Ishikawa (cell line): ENCODE measurements around the gene EEFSEC.

Experiments
- CEBPB ChIP-seq: IDR thresholded peaks from 2 replicates; pipeline ENCODE4 v1.6.1; 2012
- CREB1 ChIP-seq: IDR thresholded peaks from 2 replicates; pipeline ENCODE4 v1.6.1; 2012; ENCODE audit warnings: low read depth
- EGR1 ChIP-seq: IDR thresholded peaks from 2 replicates; pipeline ENCODE4 v1.6.1; 2012
- EP300 ChIP-seq: IDR thresholded peaks from 2 replicates; pipeline ENCODE4 v1.6.1; 2012; ENCODE audit warnings: borderline replicate concordance
- FOXM1 ChIP-seq: IDR thresholded peaks from 2 replicates; pipeline ENCODE4 v1.6.1; 2012; ENCODE audit warnings: low read depth, borderline replicate concordance
- MAX ChIP-seq: IDR thresholded peaks from 2 replicates; pipeline ENCODE4 v1.6.1; 2012
- NFIC ChIP-seq: IDR thresholded peaks from 2 replicates; pipeline ENCODE4 v1.6.1; 2012
- RAD21 ChIP-seq: IDR thresholded peaks from 2 replicates; pipeline ENCODE4 v1.6.1; 2012; ENCODE audit warnings: low read depth
- TAF1 ChIP-seq: IDR thresholded peaks from 2 replicates; pipeline ENCODE4 v1.6.1; 2012; ENCODE audit warnings: low read depth, mild to moderate bottlenecking
- TCF12 ChIP-seq: IDR thresholded peaks from 2 replicates; pipeline ENCODE4 v1.6.1; 2012; ENCODE audit warnings: low read depth
- TEAD4 ChIP-seq: IDR thresholded peaks from 2 replicates; pipeline ENCODE4 v1.6.1; 2012
- USF1 ChIP-seq: IDR thresholded peaks from 2 replicates; pipeline ENCODE4 v1.6.1; 2012
- YY1 ChIP-seq: IDR thresholded peaks from 2 replicates; pipeline ENCODE4 v1.6.1; 2012; ENCODE audit warnings: low read depth
- ZBTB7A ChIP-seq: IDR thresholded peaks from 2 replicates; pipeline ENCODE4 v1.6.1; 2012; ENCODE audit warnings: low read depth
- TF ChIP-seq, protein P1 (sequence below): IDR thresholded peaks from 2 replicates; pipeline ENCODE4 v1.6.1; 2012; ENCODE audit warnings: low read depth, mild to moderate bottlenecking

EEFSEC gene

DNA sequence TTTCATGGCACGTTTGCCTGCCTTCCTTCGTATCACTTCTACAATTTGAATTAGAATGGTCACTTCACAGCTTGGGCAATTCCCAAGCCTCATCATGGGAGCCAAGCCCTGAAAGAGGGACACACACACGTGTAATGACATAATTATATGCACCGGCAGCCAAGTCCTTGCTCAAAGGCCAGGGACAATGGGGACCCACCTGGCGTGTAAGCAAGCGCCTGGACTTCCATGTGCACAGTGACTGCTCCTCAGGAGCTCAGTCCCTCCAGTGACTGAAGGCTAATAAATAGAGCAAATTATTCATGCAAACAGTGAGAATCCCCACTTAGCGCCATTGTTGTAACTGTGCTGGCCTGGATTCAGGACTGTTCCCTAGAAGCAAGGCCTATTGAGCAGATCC, 198.3 kb downstream of the EEFSEC start:
- TF ChIP-seq TAF1: no peak
- no peak for TF ChIP-seq EGR1
- TF ChIP-seq ZBTB7A: no peak
- TF ChIP-seq CREB1: no peak
- TF ChIP-seq NFIC: no peak
- no peak for TF ChIP-seq YY1
- no peak for TF ChIP-seq USF1
- no peak for TF ChIP-seq FOXM1
- TF ChIP-seq, protein P1, sequence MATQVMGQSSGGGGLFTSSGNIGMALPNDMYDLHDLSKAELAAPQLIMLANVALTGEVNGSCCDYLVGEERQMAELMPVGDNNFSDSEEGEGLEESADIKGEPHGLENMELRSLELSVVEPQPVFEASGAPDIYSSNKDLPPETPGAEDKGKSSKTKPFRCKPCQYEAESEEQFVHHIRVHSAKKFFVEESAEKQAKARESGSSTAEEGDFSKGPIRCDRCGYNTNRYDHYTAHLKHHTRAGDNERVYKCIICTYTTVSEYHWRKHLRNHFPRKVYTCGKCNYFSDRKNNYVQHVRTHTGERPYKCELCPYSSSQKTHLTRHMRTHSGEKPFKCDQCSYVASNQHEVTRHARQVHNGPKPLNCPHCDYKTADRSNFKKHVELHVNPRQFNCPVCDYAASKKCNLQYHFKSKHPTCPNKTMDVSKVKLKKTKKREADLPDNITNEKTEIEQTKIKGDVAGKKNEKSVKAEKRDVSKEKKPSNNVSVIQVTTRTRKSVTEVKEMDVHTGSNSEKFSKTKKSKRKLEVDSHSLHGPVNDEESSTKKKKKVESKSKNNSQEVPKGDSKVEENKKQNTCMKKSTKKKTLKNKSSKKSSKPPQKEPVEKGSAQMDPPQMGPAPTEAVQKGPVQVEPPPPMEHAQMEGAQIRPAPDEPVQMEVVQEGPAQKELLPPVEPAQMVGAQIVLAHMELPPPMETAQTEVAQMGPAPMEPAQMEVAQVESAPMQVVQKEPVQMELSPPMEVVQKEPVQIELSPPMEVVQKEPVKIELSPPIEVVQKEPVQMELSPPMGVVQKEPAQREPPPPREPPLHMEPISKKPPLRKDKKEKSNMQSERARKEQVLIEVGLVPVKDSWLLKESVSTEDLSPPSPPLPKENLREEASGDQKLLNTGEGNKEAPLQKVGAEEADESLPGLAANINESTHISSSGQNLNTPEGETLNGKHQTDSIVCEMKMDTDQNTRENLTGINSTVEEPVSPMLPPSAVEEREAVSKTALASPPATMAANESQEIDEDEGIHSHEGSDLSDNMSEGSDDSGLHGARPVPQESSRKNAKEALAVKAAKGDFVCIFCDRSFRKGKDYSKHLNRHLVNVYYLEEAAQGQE: no peak

- TF ChIP-seq ZBTB7A (no peak), MAX (no peak), YY1 (no peak), USF1 (no peak), TEAD4 (no peak), EP300 (no peak), EGR1 (no peak), TAF1 (no peak), CREB1 (no peak), FOXM1 (no peak), NFIC (no peak), CEBPB (no peak), TCF12 (no peak), RAD21 (no peak)
- TF ChIP-seq, protein P1: no peak
Observed at GRCh38 chr3:128352326-128352725, 199.0 kb downstream of the EEFSEC start.

- no peak for TF ChIP-seq MAX
- TF ChIP-seq YY1: no peak
- TF ChIP-seq EP300: no peak
- TF ChIP-seq, protein P1: no peak
- TF ChIP-seq CEBPB: no peak
- TF ChIP-seq USF1: no peak
- TF ChIP-seq TCF12: no peak
- no peak for TF ChIP-seq TEAD4
- no peak for TF ChIP-seq EGR1
- no peak for TF ChIP-seq RAD21
- no peak for TF ChIP-seq ZBTB7A
- no peak for TF ChIP-seq FOXM1
Observed at GRCh38 chr3:128353361-128353965, 200.2 kb downstream of the EEFSEC start.
